NCI-H446 (cell line): Measurements from ENCODE around the gene SHC4.
"Not testable (repeated sequence)": the region's sequence is repeated elsewhere in the genome, so short reads cannot be mapped to it uniquely, and the experiment has no call there.

Source experiments
- DNase-seq, 2 experiments: peaks; one replicate each; lab custom pipeline; 2025; lab: John Stamatoyannopoulos, UW

Gene SHC4

GRCh38 chr15:48883699-48884098, 80.0 kb downstream of the SHC4 start:
- DNase-seq, result no peak

DNA sequence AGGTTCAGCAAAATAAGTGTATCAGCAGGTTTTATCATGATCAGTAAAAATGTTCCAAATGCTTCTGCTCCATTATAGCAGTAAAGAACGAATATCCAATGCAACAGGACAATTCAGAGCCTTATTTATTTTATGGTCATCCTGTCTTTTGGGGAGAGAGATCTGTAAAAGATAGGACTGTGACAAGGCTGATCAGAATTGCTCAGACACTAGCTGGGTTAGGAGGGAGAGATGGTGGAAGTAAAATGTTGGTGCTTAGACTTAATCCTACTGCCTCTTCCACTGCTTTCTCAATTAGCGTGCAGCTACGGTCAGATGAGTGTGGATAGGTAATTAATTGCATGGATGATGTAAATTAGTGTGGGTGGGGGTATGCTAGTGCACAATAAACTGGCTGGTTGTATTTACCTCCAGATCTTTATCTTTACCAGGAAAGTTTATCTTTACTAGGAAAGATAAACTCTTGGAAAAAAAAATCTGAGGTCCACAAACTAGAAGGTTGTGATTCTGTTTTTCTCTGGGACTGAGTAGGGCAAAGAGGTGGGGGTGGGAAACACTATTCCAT, 83.6 kb downstream of the SHC4 start:
- no peak for DNase-seq

- peak; percentile 84 to 95 for DNase-seq
These were observed 85.8 kb downstream of the SHC4 start, which contains the start of gene EID1 for GRCh38 chr15:48877630-48878595. EID1 (plus strand) TSS chr15:48878134; CDS start chr15:48878177, 43 bp downstream.

DNA sequence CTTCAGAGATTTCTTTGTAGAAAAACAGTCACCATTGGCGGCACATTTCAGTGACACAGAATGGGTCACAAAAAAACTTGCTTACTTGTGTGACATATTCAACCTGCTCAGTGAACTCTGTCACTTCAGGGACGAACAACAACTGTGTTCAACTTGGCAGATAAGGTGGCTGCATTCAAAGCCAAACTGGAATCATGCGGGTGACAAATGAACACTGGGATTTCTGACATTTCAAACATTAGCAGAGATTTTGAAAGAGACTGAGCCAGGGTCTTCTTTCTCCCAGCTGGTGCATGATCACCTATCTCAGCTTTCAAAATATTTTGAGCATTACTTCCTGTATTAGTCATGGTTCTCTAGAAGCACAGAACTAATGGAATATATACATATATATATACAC, 87.7 kb downstream of the SHC4 start:
- no peak for DNase-seq

DNA sequence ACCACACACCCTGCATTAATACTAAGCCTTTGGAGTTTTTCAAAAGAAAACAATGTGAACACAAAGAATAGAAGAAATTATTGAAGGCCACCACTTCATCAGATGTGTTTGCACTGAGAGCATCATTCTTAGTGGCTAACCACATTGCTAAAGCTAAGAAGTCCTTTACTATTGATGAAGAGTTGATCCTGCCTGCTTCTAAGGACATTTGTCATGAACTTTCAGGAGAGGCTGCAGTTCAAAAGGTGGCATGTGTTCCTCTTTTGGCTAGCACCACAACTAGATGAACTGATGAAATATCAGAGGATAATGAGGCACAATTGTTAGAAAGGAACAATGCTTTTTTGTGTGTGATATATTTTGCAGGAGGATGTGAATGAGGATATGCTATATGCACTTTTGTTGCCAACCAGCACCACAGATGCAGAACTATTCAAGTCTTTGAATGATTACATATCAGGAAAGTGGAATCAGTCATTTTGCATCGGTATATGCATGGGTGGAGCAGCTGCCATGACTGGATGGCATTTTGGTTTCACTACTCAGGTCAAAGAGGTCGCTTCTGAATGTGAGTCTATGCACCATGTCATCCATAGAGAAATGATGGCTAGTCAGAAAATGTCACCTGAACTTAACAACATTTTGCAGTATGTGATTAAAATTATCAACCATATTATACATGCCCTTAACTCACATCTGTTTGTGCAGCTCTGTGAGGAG, 88.3 kb downstream of the SHC4 start:
- no peak for DNase-seq

GRCh38 chr15:48872632-48873031, 91.1 kb downstream of the SHC4 start:
- DNase-seq, result no peak

DNA sequence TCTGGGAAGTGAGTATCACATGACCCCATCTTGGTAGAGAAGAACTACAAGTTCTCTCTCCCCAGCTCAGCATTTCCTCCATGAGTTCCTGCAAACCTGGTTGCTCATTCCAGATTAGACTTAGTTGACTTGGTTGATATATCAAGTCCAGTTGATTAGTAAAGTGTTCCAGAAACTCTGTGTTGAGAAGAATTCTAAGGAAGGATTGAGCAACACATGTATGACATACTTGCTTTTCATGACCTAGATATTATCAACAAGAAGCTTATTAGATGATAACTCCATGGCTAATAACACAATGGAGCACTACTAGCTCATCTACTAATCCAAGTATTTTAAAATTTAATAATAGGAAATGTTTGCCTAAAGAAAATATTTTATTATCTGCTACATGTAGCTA, 92.2 kb downstream of the SHC4 start:
- DNase-seq, result no peak

- DNase-seq, result no peak
These were observed 93.8 kb downstream of the SHC4 start for GRCh38 chr15:48869966-48870365.

DNA sequence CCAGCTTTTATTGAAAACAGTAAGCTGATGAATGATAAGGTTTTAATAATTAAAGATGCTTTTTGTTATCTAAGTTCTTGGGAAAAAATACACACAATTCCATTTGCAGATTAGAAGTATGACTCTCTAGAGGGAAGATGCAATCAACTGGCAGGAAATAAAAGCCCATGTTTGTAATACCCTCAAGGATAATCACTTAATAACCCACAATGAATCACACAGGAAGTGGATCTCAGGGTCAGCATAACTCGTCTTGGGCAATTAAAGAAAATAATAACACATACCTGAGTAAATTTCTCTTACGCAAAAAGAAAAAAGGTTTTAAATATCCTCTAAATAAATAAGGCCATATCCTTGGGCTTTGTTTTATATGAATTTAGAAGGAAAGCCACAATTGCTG, 95.2 kb downstream of the SHC4 start:
- DNase-seq, result no peak

DNA sequence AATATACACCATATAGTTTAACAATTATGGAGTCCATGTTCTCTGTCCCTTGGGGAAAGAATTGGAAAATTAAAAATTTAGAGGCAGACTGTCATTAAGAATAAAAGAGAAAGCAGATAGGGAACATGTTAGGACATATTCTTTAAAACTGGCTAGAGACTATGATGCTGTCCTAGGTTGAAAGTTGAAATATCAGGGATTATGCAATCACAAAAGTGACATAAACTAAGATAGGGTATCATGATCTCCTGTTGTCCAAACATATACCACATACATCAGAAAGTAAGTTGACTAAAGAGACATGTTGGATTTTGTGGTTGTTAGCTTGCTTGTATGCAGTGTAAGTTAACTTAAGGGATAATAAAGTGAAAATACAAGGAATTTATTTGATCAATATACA, 95.7 kb downstream of the SHC4 start:
- DNase-seq, result no peak

DNA sequence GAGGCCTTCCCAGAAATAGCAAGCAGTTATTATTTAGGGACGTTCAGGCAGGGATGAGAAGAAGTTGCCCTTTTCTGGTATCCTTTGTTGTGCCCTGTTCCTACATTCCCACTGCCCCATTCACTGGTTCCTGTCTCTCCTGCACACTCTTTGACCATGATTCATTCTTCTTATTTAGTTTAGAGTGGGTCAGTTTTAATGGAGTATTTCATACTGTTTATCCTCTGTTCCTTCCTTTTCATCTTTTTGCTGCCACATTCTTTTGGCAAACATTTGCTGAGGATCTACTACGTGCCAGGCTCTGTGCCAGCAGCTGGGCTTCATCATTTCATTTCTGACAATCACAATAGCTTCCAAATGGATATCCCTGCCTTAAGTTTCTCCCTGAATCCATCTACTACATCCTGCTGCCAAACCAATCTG, 97.6 kb downstream of the SHC4 start:
- peak; percentile 14 to 81 for DNase-seq

DNA sequence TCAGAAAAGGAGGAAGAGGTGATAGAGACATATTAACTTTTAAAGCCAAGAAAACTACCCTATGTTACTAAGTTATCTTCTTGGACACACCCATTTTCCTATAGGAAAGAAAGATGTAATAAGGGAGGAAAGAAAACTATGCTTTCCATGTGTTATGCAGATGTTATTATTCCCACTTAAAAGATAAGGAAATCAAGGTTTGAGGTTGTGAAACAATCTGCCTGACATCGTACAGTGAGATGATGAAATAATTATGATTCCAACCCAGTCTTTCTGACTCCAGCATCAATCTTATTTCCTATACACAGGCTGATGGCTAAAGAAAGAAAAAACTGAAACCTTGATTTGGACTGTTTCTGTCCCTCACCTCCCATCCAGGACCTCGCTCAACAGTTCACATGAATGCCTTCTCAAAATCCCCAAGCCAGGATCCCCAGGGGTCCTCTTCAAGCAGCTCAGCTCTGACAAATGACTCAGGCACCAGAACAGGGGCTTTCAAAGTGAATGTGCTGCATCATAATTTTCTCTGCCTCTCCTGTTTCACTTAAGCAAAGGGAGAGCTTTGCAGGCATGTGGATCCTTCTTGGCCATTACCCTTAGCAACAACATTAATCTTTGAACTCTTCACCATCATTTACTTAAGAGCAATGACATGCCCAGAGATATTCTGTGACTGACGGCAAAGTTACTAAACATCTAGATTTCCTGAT, 98.2 kb downstream of the SHC4 start:
- DNase-seq, result peak in 1 of 2 experiments; percentile 39

GRCh38 chr15:48862705-48863104, 101.0 kb downstream of the SHC4 start:
- DNase-seq, result no peak

DNA sequence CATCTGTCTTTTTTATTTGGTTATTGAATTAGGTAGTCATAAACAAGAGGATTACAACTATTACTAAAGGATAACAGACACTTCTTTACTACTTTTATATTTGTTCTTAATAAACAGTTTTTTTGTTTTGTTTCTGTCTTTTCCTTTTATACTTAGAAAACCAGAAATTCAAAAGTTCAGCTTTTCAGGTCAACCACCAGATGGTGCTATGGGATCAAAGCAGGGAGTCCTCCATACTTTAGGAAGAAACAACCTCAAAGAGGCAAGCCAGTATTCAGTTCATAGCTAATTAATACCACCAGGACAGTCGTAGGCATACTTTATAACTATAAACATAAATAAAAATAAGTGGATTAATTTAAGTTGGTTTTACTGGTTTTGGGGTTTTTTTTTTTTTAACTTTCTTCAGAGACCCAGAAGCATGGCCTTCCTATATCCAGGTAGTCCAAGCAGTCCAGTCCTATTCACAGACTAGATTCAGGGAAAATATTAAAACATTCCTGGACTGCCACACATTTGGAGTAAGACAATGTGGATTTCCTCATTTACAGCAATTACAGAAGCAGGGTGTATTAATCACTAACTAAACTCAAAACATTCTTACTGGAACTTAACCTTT, 101.8 kb downstream of the SHC4 start:
- DNase-seq, result peak; percentile 25 to 76

DNA sequence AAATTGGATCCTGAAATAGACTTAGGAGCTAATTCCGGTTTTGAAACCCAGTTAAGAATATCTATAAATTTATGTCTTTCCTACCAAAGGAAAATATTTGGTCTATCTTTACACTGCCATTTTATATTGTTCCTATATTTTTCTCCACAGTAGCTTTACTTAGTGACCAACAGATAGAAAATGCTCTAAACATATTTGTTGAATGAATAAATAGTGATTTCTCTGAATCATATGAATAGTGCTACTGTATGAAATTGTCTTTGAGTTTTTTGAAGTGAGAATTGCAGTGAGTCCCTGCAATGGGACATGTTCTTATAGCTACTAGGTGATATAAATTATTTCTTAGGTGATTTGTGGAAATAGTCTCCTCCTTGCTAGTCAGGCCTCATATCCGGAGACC, 104.3 kb downstream of the SHC4 start:
- no peak for DNase-seq

GRCh38 chr15:48858401-48858800, 105.3 kb downstream of the SHC4 start:
- DNase-seq, result no peak

- DNase-seq, result no peak
These were observed 106.8 kb downstream of the SHC4 start for GRCh38 chr15:48856942-48857341.

DNA sequence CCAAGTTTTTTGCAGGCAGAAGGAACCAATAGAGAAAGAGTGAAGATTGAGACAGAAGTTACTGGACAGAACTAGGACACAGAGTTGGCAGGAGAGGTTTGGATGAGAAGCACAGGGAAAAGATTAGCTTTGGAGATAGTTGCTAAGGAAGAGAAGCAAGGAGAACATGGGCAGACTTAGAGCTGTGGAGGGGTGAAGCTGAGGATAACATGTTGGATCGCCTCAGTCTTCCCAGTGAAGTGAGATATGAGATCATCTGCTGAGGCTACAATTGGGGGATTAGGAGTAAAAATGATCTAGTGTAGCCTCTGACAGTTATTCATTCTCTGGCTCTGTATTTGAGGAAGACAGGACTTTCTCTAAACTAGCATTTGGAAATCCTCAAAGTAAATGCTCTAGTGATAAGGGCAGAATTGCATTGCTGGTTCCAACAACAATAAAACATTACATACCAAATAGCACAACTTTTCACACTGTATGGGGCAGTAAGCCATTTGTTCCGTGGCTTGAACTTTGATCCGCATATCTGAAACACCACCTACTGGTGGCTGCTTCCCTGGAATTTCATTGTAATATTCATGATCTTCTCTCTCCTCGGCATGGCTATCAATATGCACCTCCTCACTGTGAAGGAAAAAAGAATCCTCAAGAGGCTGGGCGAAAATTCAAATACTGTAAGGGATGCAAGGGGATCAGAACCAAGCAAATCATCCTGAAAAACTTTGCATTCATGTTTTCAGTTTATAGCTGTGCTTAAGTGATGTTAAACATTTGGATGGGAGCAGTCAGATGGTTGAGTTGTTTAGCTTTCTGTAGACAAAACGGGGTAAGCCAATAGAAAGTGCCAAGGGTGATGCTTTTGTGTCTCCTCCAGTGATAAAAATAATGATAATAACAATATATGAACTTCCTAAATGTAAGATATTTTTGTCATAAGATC, 107.9 kb downstream of the SHC4 start:
- peak; percentile 19 to 43 for DNase-seq

- DNase-seq, result not testable (repeated sequence)
These were observed 109.3 kb downstream of the SHC4 start for GRCh38 chr15:48854434-48854833.

DNA sequence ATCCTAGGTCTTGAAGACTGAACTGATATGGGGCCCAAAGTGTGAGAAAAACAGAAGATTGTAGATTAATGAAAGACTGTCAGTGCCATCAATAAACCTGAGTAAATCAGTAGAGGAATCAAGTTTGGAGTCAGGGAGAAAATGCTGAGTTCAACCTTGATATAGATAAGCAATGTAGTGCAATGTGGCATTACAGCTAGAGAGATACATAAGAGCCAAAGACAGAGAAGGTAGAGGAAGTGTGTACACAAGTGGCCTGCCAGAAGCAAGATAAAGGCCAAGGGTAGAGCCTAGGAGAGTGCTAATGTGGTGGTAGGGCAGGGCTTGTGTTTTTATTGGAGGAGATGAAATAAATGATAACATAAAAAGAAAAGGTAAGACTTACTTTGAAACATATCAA, 111.8 kb downstream of the SHC4 start:
- no peak for DNase-seq
